Measurements from ENCODE around the gene URGCP.
"Not testable (repeated sequence)": the region's sequence is repeated elsewhere in the genome, so short reads cannot be mapped to it uniquely, and the experiment has no call there.

Gene URGCP

GRCh38 chr7:43905956-43906330 is 453 bp downstream of the URGCP start:
- DNase-seq, result peak in 1 of 2 donors; percentile 23

- no peak for DNase-seq
These were observed 1.0 kb downstream of the URGCP start for GRCh38 chr7:43905209-43905946.

- DNase-seq, result no peak
These were observed 1.7 kb downstream of the URGCP start for GRCh38 chr7:43904533-43905208.

- DNase-seq, result no peak
These were observed 3.8 kb downstream of the URGCP start for GRCh38 chr7:43902542-43903054.

- DNase-seq, result not testable (repeated sequence)
These were observed 7.8 kb downstream of the URGCP start for GRCh38 chr7:43898571-43898970.

- no peak for DNase-seq
These were observed 10.5 kb downstream of the URGCP start for GRCh38 chr7:43895847-43896415.

GRCh38 chr7:43891069-43891955 is 15.1 kb downstream of the URGCP start:
- no peak for DNase-seq

- DNase-seq, result no peak
These were observed 15.9 kb downstream of the URGCP start for GRCh38 chr7:43890468-43890867.

- no peak for DNase-seq
These were observed 17.1 kb downstream of the URGCP start for GRCh38 chr7:43888993-43889945.

- no peak for DNase-seq
These were observed 21.8 kb downstream of the URGCP start for GRCh38 chr7:43884617-43885016.

GRCh38 chr7:43884209-43884608 is 22.2 kb downstream of the URGCP start:
- DNase-seq, result no peak

- DNase-seq, result no peak
These were observed 25.8 kb downstream of the URGCP start for GRCh38 chr7:43880596-43880995.

- DNase-seq, result no peak
These were observed 26.9 kb downstream of the URGCP start for GRCh38 chr7:43879477-43879876.

GRCh38 chr7:43878867-43879266 is 27.5 kb downstream of the URGCP start:
- DNase-seq, result no peak

GRCh38 chr7:43877968-43878864 is 28.2 kb downstream of the URGCP start:
- no peak for DNase-seq

GRCh38 chr7:43876976-43877745 is 29.2 kb downstream of the URGCP start:
- DNase-seq, result no peak

GRCh38 chr7:43876241-43876640 is 30.2 kb downstream of the URGCP start:
- no peak for DNase-seq

- DNase-seq, result no peak
These were observed 33.1 kb downstream of the URGCP start for GRCh38 chr7:43873300-43873699.

GRCh38 chr7:43872406-43873110 is 33.8 kb downstream of the URGCP start:
- no peak for DNase-seq
